HCT116 (cell line): ENCODE measurements around the gene MON1B.

Source experiments
- POLR2A ChIP-seq: IDR thresholded peaks from 2 replicates; pipeline ENCODE4 v1.7.0; 2011; ENCODE audit warnings: borderline replicate concordance; ENCODE audit not compliant: insufficient read depth, insufficient read length; ENCODE audit errors: extremely low read depth
- POLR2AphosphoS5 ChIP-seq: IDR thresholded peaks from 2 replicates; pipeline ENCODE4 v1.6.1; 2011; ENCODE audit warnings: mild to moderate bottlenecking, low read depth, low read length, moderate library complexity
- TF ChIP-seq, protein P1 (sequence below): IDR thresholded peaks from 2 replicates; pipeline ENCODE4 v1.6.1; 2012; ENCODE audit warnings: low read depth
- TF ChIP-seq, protein P2 (sequence below), 3 experiments: fragments of 200-600 bp in 1 of 3; sonication (generic) in 1 of 3; IDR thresholded peaks in 2 of 3; conservative IDR thresholded peaks in 1 of 3; 2 replicates each; pipeline ENCODE4 v1.5.1; 2012 to 2017; ENCODE audit warnings: low read depth in 2 of 3, low read length in 2 of 3, antibody characterized with exemption in 1 of 3, borderline replicate concordance in 1 of 3, control low read depth in 1 of 3, mild to moderate bottlenecking in 1 of 3, mixed read lengths in 1 of 3, mixed run types in 1 of 3, moderate library complexity in 1 of 3; ENCODE audit not compliant: insufficient read depth in 1 of 3
- TF ChIP-seq, protein P3 (sequence below): IDR thresholded peaks from 2 replicates; pipeline ENCODE4 v1.6.1; 2011; ENCODE audit warnings: mild to moderate bottlenecking, low read length, moderate library complexity; ENCODE audit not compliant: insufficient replicate concordance; ENCODE audit errors: extremely low read depth

DNA sequence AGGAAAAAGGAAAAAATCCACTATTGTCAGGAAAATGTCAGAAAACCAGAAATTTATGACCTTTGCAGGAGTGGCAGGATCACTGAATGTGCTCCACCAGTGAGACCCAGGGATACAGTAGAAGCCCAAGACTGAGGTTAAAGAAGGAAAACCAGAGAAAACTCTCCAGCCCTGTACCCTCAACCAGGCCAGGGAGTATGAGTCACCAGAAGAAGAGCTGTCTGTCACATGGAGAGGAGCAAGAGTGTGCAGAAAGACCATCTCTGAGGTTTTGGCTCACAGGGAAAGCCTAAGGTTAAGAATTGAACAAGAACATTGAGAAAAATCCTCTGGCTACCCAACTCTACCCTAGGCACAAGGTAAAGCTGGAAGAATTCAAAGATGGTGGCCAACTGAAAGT lies 47.6 kb upstream of the MON1B start:
- TF ChIP-seq, protein P1, sequence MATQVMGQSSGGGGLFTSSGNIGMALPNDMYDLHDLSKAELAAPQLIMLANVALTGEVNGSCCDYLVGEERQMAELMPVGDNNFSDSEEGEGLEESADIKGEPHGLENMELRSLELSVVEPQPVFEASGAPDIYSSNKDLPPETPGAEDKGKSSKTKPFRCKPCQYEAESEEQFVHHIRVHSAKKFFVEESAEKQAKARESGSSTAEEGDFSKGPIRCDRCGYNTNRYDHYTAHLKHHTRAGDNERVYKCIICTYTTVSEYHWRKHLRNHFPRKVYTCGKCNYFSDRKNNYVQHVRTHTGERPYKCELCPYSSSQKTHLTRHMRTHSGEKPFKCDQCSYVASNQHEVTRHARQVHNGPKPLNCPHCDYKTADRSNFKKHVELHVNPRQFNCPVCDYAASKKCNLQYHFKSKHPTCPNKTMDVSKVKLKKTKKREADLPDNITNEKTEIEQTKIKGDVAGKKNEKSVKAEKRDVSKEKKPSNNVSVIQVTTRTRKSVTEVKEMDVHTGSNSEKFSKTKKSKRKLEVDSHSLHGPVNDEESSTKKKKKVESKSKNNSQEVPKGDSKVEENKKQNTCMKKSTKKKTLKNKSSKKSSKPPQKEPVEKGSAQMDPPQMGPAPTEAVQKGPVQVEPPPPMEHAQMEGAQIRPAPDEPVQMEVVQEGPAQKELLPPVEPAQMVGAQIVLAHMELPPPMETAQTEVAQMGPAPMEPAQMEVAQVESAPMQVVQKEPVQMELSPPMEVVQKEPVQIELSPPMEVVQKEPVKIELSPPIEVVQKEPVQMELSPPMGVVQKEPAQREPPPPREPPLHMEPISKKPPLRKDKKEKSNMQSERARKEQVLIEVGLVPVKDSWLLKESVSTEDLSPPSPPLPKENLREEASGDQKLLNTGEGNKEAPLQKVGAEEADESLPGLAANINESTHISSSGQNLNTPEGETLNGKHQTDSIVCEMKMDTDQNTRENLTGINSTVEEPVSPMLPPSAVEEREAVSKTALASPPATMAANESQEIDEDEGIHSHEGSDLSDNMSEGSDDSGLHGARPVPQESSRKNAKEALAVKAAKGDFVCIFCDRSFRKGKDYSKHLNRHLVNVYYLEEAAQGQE: no peak
- TF ChIP-seq POLR2A: no peak
- TF ChIP-seq, protein P2, sequence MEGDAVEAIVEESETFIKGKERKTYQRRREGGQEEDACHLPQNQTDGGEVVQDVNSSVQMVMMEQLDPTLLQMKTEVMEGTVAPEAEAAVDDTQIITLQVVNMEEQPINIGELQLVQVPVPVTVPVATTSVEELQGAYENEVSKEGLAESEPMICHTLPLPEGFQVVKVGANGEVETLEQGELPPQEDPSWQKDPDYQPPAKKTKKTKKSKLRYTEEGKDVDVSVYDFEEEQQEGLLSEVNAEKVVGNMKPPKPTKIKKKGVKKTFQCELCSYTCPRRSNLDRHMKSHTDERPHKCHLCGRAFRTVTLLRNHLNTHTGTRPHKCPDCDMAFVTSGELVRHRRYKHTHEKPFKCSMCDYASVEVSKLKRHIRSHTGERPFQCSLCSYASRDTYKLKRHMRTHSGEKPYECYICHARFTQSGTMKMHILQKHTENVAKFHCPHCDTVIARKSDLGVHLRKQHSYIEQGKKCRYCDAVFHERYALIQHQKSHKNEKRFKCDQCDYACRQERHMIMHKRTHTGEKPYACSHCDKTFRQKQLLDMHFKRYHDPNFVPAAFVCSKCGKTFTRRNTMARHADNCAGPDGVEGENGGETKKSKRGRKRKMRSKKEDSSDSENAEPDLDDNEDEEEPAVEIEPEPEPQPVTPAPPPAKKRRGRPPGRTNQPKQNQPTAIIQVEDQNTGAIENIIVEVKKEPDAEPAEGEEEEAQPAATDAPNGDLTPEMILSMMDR (IDR thresholded peaks at IDR 0.05 in 2 of 3, conservative IDR thresholded peaks at IDR 0.05 in 1 of 3; ENCODE audit: borderline replicate concordance in 1 of 3, insufficient read depth in 1 of 3, low read depth in 2 of 3, low read length in 2 of 3): no peak
- no peak for TF ChIP-seq POLR2AphosphoS5
- TF ChIP-seq, protein P3, sequence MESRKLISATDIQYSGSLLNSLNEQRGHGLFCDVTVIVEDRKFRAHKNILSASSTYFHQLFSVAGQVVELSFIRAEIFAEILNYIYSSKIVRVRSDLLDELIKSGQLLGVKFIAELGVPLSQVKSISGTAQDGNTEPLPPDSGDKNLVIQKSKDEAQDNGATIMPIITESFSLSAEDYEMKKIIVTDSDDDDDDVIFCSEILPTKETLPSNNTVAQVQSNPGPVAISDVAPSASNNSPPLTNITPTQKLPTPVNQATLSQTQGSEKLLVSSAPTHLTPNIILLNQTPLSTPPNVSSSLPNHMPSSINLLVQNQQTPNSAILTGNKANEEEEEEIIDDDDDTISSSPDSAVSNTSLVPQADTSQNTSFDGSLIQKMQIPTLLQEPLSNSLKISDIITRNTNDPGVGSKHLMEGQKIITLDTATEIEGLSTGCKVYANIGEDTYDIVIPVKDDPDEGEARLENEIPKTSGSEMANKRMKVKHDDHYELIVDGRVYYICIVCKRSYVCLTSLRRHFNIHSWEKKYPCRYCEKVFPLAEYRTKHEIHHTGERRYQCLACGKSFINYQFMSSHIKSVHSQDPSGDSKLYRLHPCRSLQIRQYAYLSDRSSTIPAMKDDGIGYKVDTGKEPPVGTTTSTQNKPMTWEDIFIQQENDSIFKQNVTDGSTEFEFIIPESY: no peak
